Ascending aorta (tissue), 2 donors: Measurements from ENCODE around the gene ANKRD6. TPM values are rescaled to one million over a fixed set of nuclear protein-coding genes. Genes with fewer than 3 reads are reported as not detected.
A peak's percentile ranks its signal among the peaks of the same experiment; 100 is the strongest.

Source experiments
- DNase-seq, 2 donors: peaks; one replicate each; pipeline ENCODE4 v3.0.0-alpha.2; 2019; ENCODE audit warnings: low spot score in 2 of 2
- H3K27ac ChIP-seq, 2 donors: fragments of 200-600 bp; sonication (generic); one replicate each; pipeline ENCODE4 v1.5.1; 2016 to 2017; ENCODE audit warnings: mild to moderate bottlenecking in 1 of 2
- H3K27me3 ChIP-seq: fragments of 200-600 bp; sonication (generic); one replicate; pipeline ENCODE4 v1.5.1; 2017
- H3K36me3 ChIP-seq, 2 donors: fragments of 200-600 bp; sonication (generic); one replicate each; pipeline ENCODE4 v1.5.1; 2016
- H3K4me1 ChIP-seq, 2 donors: fragments of 200-600 bp; sonication (generic); one replicate each; pipeline ENCODE4 v1.5.1; 2016 to 2017; ENCODE audit warnings: mild to moderate bottlenecking in 1 of 2
- H3K4me3 ChIP-seq, 2 donors: fragments of 200-600 bp; sonication (generic); one replicate each; pipeline ENCODE4 v1.5.1; 2016 to 2017; ENCODE audit warnings: mild to moderate bottlenecking in 1 of 2
- H3K9me3 ChIP-seq, 2 donors: fragments of 200-600 bp; sonication (generic); one replicate each; pipeline ENCODE4 v1.5.1; 2016
- CTCF ChIP-seq, 3 experiments: fragments of 200-600 bp in 2 of 3; fragments of 450-650 bp in 1 of 3; sonication (generic) in 2 of 3; IDR thresholded peaks; one replicate each; pipeline ENCODE4 v1.5.1; 2016 to 2019; ENCODE audit warnings: antibody characterized with exemption in 3 of 3, mild to moderate bottlenecking in 1 of 3, moderate library complexity in 1 of 3
- intact Hi-C: fragments of 100-400 bp; cut with DNase I; formaldehyde crosslinking; loops from one replicate; pipeline ENCODE4 v1.15.1; 2023
- total RNA-seq: library from RNA; depleted of rRNA; stranded (reverse); fragments of >200 nt; gene quantifications from one replicate; pipeline ENCODE4 v1.1.0, GENCODE V29; 2016

Gene ANKRD6
- total RNA-seq, 1 donor from 2014 or later: 32.2 TPM

GRCh38 chr6:89475101-89475500, 42.1 kb downstream of the ANKRD6 start:
- Histone ChIP-seq H3K9me3 (no peaks in the 10 kb centered on the region), H3K4me1 (peaks cover 3 to 7% of the 10 kb centered on the region in 2 donors), H3K4me3 (peak overlapping the region in 1 of 2 donors; percentile 35), H3K27me3 (no peaks in the 10 kb centered on the region), H3K36me3 (no peaks in the 10 kb centered on the region), H3K27ac (peak overlapping the region; percentile 5 to 31)
- no peak for TF ChIP-seq CTCF (IDR thresholded peaks at IDR 0.05)
- DNase-seq: no peak
- intact Hi-C loops: no loop called here

GRCh38 chr6:89475634-89476033, 42.7 kb downstream of the ANKRD6 start:
- peak overlapping the region; percentile 30 to 31 for H3K27ac ChIP-seq
- no peaks in the 10 kb centered on the region for H3K36me3 ChIP-seq
- intact Hi-C loops: no loop called here
- no peaks in the 10 kb centered on the region for H3K27me3 ChIP-seq
- no peaks in the 10 kb centered on the region for H3K9me3 ChIP-seq
- peak overlapping the region in 1 of 2 donors; percentile 35 for H3K4me3 ChIP-seq
- H3K4me1 ChIP-seq: peaks cover 3 to 8% of the 10 kb centered on the region in 2 donors
- DNase-seq: no peak
- no peak for TF ChIP-seq CTCF (IDR thresholded peaks at IDR 0.05)

- DNase-seq: no peak
These were observed 46.9 kb downstream of the ANKRD6 start for GRCh38 chr6:89479897-89480296.

GRCh38 chr6:89481695-89482094, 48.7 kb downstream of the ANKRD6 start:
- H3K4me3 ChIP-seq: no peak overlapping the region
- H3K27me3 ChIP-seq: no peaks in the 10 kb centered on the region
- peak overlapping the region; percentile 70 to 77 for H3K27ac ChIP-seq
- TF ChIP-seq CTCF (IDR thresholded peaks at IDR 0.05): peak in 1 of 3 experiments; percentile 11
- no peaks in the 10 kb centered on the region for H3K36me3 ChIP-seq
- H3K9me3 ChIP-seq: no peaks in the 10 kb centered on the region
- intact Hi-C loops: loop anchor here (2.0 kb wide), 2 partner anchors 83 to 117 kb away; no protein-coding TSS in a partner anchor
- DNase-seq: no peak
- peaks cover 20 to 44% of the 10 kb centered on the region in 2 donors for H3K4me1 ChIP-seq

More at GRCh38 chr6:89479897-89480296, 46.9 kb downstream of the ANKRD6 start:
- intact Hi-C loops: no loop called here
- Histone ChIP-seq H3K4me1 (peaks cover 22 to 40% of the 10 kb centered on the region in 2 donors), H3K9me3 (no peaks in the 10 kb centered on the region), H3K27me3 (no peaks in the 10 kb centered on the region), H3K36me3 (no peaks in the 10 kb centered on the region), H3K27ac (no peak overlapping the region), H3K4me3 (no peak overlapping the region)
- no peak for TF ChIP-seq CTCF (IDR thresholded peaks at IDR 0.05)

DNA sequence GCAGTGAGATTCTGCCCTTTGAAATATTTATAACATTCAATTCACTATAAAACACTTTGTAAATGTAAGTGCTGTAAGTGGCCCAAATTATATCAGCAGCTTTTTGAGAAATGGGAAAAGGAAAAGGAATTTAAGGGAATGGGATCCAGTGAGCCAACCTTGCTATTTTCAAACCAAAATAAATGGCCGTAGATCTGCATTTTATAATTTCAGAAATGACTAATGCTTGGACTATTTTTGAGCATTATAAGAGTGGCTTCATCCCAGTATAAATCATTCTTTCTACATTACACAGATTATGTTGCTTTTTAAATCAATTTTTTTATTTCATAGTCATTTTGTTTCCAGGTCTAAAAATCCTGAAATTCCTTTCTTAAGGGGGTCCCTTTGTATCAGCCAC, 49.2 kb downstream of the ANKRD6 start:
- H3K9me3 ChIP-seq: no peaks in the 10 kb centered on the region
- peak overlapping the region; percentile 70 to 77 for H3K27ac ChIP-seq
- peaks cover 20 to 44% of the 10 kb centered on the region in 2 donors for H3K4me1 ChIP-seq
- no peak for DNase-seq
- peak overlapping the region in 1 of 2 donors; percentile 42 for H3K4me3 ChIP-seq
- no peaks in the 10 kb centered on the region for H3K36me3 ChIP-seq
- no peaks in the 10 kb centered on the region for H3K27me3 ChIP-seq
- no peak for TF ChIP-seq CTCF (IDR thresholded peaks at IDR 0.05)
- intact Hi-C loops: loop anchor here (2.0 kb wide), 2 partner anchors 83 to 117 kb away; no protein-coding TSS in a partner anchor
